Islet precursor cell (in vitro differentiated cells): ENCODE data around the gene TMPRSS9.
"Not testable (repeated sequence)": the region's sequence is repeated elsewhere in the genome, so short reads cannot be mapped to it uniquely, and the experiment has no call there.

ENCODE experiments used
- DNase-seq: peaks from one replicate; pipeline ENCODE4 v3.0.0-alpha.2; 2018

The TMPRSS9 gene

GRCh38 chr19:2395293-2395829, 35.3 kb downstream of the TMPRSS9 start:
- not testable (repeated sequence) for DNase-seq

- not testable (repeated sequence) for DNase-seq
Observed at GRCh38 chr19:2397173-2397572, 37.1 kb downstream of the TMPRSS9 start.

- no peak for DNase-seq
Observed at GRCh38 chr19:2398735-2399305, 38.8 kb downstream of the TMPRSS9 start.

GRCh38 chr19:2399582-2399981, 39.5 kb downstream of the TMPRSS9 start:
- DNase-seq = no peak

- no peak for DNase-seq
Observed at GRCh38 chr19:2408247-2408646, 48.2 kb downstream of the TMPRSS9 start.

GRCh38 chr19:2409352-2409912, 49.4 kb downstream of the TMPRSS9 start:
- DNase-seq = no peak

GRCh38 chr19:2410023-2410422, 50.0 kb downstream of the TMPRSS9 start:
- DNase-seq = no peak

GRCh38 chr19:2411709-2412108, 51.6 kb downstream of the TMPRSS9 start:
- no peak for DNase-seq

- DNase-seq = no peak
Observed at GRCh38 chr19:2412449-2412848, 52.4 kb downstream of the TMPRSS9 start.

GRCh38 chr19:2413159-2413558, 53.1 kb downstream of the TMPRSS9 start:
- DNase-seq = no peak

- no peak for DNase-seq
Observed at GRCh38 chr19:2413629-2414028, 53.6 kb downstream of the TMPRSS9 start.

- DNase-seq = no peak
Observed at GRCh38 chr19:2415281-2415972, 55.4 kb downstream of the TMPRSS9 start.

- no peak for DNase-seq
Observed at GRCh38 chr19:2415973-2416319, 55.9 kb downstream of the TMPRSS9 start.

GRCh38 chr19:2416321-2417097, 56.4 kb downstream of the TMPRSS9 start:
- no peak for DNase-seq

- DNase-seq = not testable (repeated sequence)
Observed at GRCh38 chr19:2417436-2417835, 57.4 kb downstream of the TMPRSS9 start.

- no peak for DNase-seq
Observed at GRCh38 chr19:2417881-2418406, 57.9 kb downstream of the TMPRSS9 start.

- no peak for DNase-seq
Observed at GRCh38 chr19:2419754-2420153, 59.7 kb downstream of the TMPRSS9 start.

- no peak for DNase-seq
Observed at GRCh38 chr19:2420490-2420889, 60.4 kb downstream of the TMPRSS9 start.

- no peak for DNase-seq
Observed at GRCh38 chr19:2421581-2422306, 61.7 kb downstream of the TMPRSS9 start.

GRCh38 chr19:2423071-2423914, 63.2 kb downstream of the TMPRSS9 start:
- no peak for DNase-seq

- no peak for DNase-seq
Observed at GRCh38 chr19:2423915-2424685, 64.0 kb downstream of the TMPRSS9 start.
